CD14-positive monocyte (primary cell): ENCODE results near the gene NDUFA13. TPM values are rescaled to one million over a fixed set of nuclear protein-coding genes. Genes with fewer than 3 reads are reported as not detected.
A peak's percentile ranks its signal among the peaks of the same experiment; 100 is the strongest.

Experiments
- DNase-seq, 3 donors: peaks; one replicate each; pipeline ENCODE4 v3.0.0-alpha.2; 2011 to 2022
- H2AFZ ChIP-seq: 2 replicates; pipeline ENCODE4 v1.6.0; 2012; ENCODE audit warnings: mild to moderate bottlenecking, low read depth, low read length, inconsistent platforms; ENCODE audit not compliant: insufficient read depth, poor library complexity, severe bottlenecking
- H3K27ac ChIP-seq, 2 donors: 1 replicate in 1 of 2; 2 replicates in 1 of 2; pipeline ENCODE4 v1.5.1; 2012 to 2013; ENCODE audit warnings: low read length in 2 of 2, control low read depth in 1 of 2, inconsistent platforms in 1 of 2, low read depth in 1 of 2, mild to moderate bottlenecking in 1 of 2
- H3K27me3 ChIP-seq, 2 donors: one replicate each; pipeline versions ENCODE4 v1.6.0 to v1.6.1; 2011 to 2013; ENCODE audit warnings: low read length in 2 of 2; ENCODE audit not compliant: control insufficient read depth in 2 of 2, insufficient read depth in 2 of 2
- H3K36me3 ChIP-seq, 2 donors: replicated peaks in 1 of 2; 1 replicate in 1 of 2; 2 replicates in 1 of 2; pipeline versions ENCODE4 v1.5.1 to v1.6.1; 2012 to 2013; ENCODE audit warnings: low read length in 2 of 2, control low read depth in 1 of 2, inconsistent platforms in 1 of 2, mild to moderate bottlenecking in 1 of 2; ENCODE audit not compliant: insufficient read depth in 2 of 2, control insufficient read depth in 1 of 2
- H3K4me1 ChIP-seq, 2 donors: 1 replicate in 1 of 2; 2 replicates in 1 of 2; pipeline versions ENCODE4 v1.5.1 to v1.6.1; 2012 to 2013; ENCODE audit warnings: low read length in 2 of 2, control low read depth in 1 of 2, inconsistent platforms in 1 of 2, mild to moderate bottlenecking in 1 of 2, moderate library complexity in 1 of 2; ENCODE audit not compliant: insufficient read depth in 2 of 2, control insufficient read depth in 1 of 2
- H3K4me2 ChIP-seq: replicated peaks from 2 replicates; pipeline ENCODE3; 2012; ENCODE audit warnings: low read length, moderate library complexity, mild to moderate bottlenecking; ENCODE audit not compliant: poor library complexity, severe bottlenecking; ENCODE audit errors: extremely low read depth
- H3K4me3 ChIP-seq, 3 experiments: fragments of 200-600 bp in 1 of 3; sonication (generic) in 1 of 3; replicated peaks in 1 of 3; 1 replicate in 2 of 3; 2 replicates in 1 of 3; pipeline ENCODE4 v1.5.1; 2011 to 2013; ENCODE audit warnings: low read length in 3 of 3, mild to moderate bottlenecking in 3 of 3, control low read depth in 2 of 3, low read depth in 2 of 3, inconsistent platforms in 1 of 3, moderate library complexity in 1 of 3
- H3K79me2 ChIP-seq: 2 replicates; pipeline ENCODE4 v1.6.0; 2012; ENCODE audit warnings: mild to moderate bottlenecking, control low read depth, inconsistent platforms, low read length, moderate library complexity; ENCODE audit not compliant: insufficient read depth
- H3K9ac ChIP-seq: 2 replicates; pipeline ENCODE4 v1.6.0; 2017; ENCODE audit warnings: low read length, mild to moderate bottlenecking; ENCODE audit not compliant: insufficient read depth, poor library complexity, severe bottlenecking
- H3K9me3 ChIP-seq, 2 donors: replicated peaks in 1 of 2; 1 replicate in 1 of 2; 2 replicates in 1 of 2; pipeline versions ENCODE4 v1.5.1 to v1.6.1; 2012 to 2013; ENCODE audit warnings: low read length in 2 of 2, control low read depth in 1 of 2; ENCODE audit not compliant: control insufficient read depth in 1 of 2, insufficient read depth in 1 of 2
- H4K20me1 ChIP-seq: 2 replicates; pipeline ENCODE4 v1.6.0; 2012; ENCODE audit warnings: mild to moderate bottlenecking, low read length, control low read depth, moderate library complexity; ENCODE audit not compliant: insufficient read depth
- H3K27ac Mint-ChIP-seq, 7 donors: one replicate each; pipeline ENCODE4 v1.8.0; 2020; ENCODE audit warnings: mild to moderate bottlenecking in 7 of 7, mixed read lengths in 7 of 7, moderate library complexity in 6 of 7, inconsistent platforms in 2 of 7
- H3K27me3 Mint-ChIP-seq, 3 donors: one replicate each; pipeline ENCODE4 v1.8.0; 2021 to 2022; ENCODE audit warnings: low read depth in 3 of 3, mild to moderate bottlenecking in 3 of 3, mixed read lengths in 3 of 3, moderate library complexity in 3 of 3, inconsistent platforms in 1 of 3
- H3K36me3 Mint-ChIP-seq, 2 donors: one replicate each; pipeline ENCODE4 v1.8.0; 2020; ENCODE audit warnings: mixed read lengths in 2 of 2, inconsistent platforms in 1 of 2, mild to moderate bottlenecking in 1 of 2
- H3K4me1 Mint-ChIP-seq: one replicate; pipeline ENCODE4 v1.8.0; 2020; ENCODE audit warnings: mild to moderate bottlenecking, mixed read lengths
- H3K4me3 Mint-ChIP-seq, 2 donors: one replicate each; pipeline ENCODE4 v1.8.0; 2020; ENCODE audit warnings: mild to moderate bottlenecking in 2 of 2, mixed read lengths in 2 of 2, moderate library complexity in 1 of 2
- H3K9me3 Mint-ChIP-seq, 7 donors: one replicate each; pipeline ENCODE4 v1.8.0; 2020 to 2022; ENCODE audit warnings: mixed read lengths in 7 of 7, mild to moderate bottlenecking in 6 of 7, moderate library complexity in 6 of 7, inconsistent platforms in 2 of 7
- WGBS: methylation state at CpG from one replicate; pipeline ENCODE4 v1.1.5; 2013; ENCODE audit warnings: missing lambda C conversion rate; ENCODE audit not compliant: insufficient coverage; 5-methylcytosine and 5-hydroxymethylcytosine counted together
- intact Hi-C, 2 donors: fragments of 100-400 bp; cut with micrococcal nuclease; formaldehyde crosslinking; loops; one replicate each; pipeline versions ENCODE4 v1.15.0 to v1.15.1; 2023
- polyA plus RNA-seq, 3 donors: library from polyadenylated mRNA; depleted of rRNA in 1 of 3; unstranded in 2 of 3; stranded (reverse) in 1 of 3; fragments of 300-500 nt in 2 of 3; fragments of >200 nt in 1 of 3; fragmentation: Illumina TruSeq in 2 of 3; gene quantifications; 1 replicate in 2 of 3; 2 replicates in 1 of 3; pipeline ENCODE4 v1.2.3, GENCODE V29; 2012 to 2021
- TF ChIP-seq, protein P1 (sequence below): fragments of 200-600 bp; IDR thresholded peaks from one replicate; pipeline ENCODE4 v1.8.0; 2022; ENCODE audit warnings: antibody characterized with exemption, mild to moderate bottlenecking

NDUFA13 gene
- polyA plus RNA-seq, 3 donors = 86.7 to 433 (median 361) TPM

DNA sequence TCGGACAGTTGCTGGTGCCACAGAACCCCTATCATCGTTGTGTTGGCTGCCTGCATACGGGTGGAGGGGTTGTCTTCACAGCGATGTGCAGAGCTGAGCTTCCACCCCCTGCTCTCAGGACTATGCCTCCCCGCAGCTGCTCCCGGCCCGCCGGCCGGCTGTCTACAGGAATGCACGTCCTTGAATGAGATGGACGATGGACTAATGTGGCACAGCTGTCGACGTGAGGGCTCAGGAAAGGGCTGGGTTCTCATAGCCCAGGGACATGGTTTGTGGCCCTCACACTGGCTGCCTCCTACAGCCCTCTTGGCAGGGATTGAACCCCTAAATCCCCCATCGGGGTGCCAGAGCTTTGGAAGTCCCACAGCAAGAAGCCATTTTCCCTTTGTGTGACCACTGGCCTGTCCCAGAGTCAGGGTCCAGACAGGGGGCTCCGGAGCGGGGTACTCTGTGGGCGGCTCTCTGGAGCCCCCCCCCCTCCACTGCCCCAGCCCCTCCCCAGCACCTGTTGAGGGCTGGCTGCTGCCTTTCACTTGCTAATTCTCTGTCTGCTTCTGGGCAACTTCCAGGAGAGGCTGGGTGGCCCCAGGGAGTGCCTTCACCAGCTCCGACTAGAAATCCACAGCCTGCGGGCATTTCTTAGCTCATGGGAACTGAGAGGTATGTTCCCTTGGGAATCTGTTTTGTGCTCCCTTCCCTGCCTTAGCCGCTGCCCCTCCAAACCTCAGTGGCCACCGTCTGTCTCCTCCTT is 40.8 kb upstream of the NDUFA13 start:
- DNase-seq = peak in 1 of 3 donors; percentile 1

More for the DNA sequence above, 40.8 kb upstream of the NDUFA13 start:
- Mint-ChIP-seq H3K4me3 (no peak overlapping the region), H3K9me3 (peaks cover 0 to 3% (median 0%) of the 10 kb centered on the region in 7 donors), H3K4me1 (peaks cover 39% of the 10 kb centered on the region), H3K27ac (peak overlapping the region in 6 of 7 donors; percentile 5 to 83 (median 60)), H3K36me3 (peaks cover 44 to 48% of the 10 kb centered on the region in 2 donors), H3K27me3 (no peaks in the 10 kb centered on the region)
- Histone ChIP-seq H3K9me3 (no peaks in the 10 kb centered on the region), H3K36me3 (peaks cover 18 to 58% of the 10 kb centered on the region in 2 donors), H3K27ac (peak overlapping the region in 1 of 2 donors; percentile 70), H4K20me1 (peaks cover 57% of the 10 kb centered on the region), H3K9ac (no peak overlapping the region), H3K79me2 (peaks cover 91% of the 10 kb centered on the region), H2AFZ (no peak overlapping the region), H3K4me1 (peaks cover 16% of the 10 kb centered on the region in 2 donors), H3K27me3 (no peaks in the 10 kb centered on the region), H3K4me3 (no peak overlapping the region), H3K4me2 (no peak overlapping the region)
- TF ChIP-seq, protein P1, sequence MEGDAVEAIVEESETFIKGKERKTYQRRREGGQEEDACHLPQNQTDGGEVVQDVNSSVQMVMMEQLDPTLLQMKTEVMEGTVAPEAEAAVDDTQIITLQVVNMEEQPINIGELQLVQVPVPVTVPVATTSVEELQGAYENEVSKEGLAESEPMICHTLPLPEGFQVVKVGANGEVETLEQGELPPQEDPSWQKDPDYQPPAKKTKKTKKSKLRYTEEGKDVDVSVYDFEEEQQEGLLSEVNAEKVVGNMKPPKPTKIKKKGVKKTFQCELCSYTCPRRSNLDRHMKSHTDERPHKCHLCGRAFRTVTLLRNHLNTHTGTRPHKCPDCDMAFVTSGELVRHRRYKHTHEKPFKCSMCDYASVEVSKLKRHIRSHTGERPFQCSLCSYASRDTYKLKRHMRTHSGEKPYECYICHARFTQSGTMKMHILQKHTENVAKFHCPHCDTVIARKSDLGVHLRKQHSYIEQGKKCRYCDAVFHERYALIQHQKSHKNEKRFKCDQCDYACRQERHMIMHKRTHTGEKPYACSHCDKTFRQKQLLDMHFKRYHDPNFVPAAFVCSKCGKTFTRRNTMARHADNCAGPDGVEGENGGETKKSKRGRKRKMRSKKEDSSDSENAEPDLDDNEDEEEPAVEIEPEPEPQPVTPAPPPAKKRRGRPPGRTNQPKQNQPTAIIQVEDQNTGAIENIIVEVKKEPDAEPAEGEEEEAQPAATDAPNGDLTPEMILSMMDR = no peak
- intact Hi-C loops = loop anchor here in 1 of 2 donors (5.0 kb wide), 2 partner anchors 43 to 58 kb away; no protein-coding TSS in a partner anchor
- WGBS = 93% methylated on average over 20 of the region's 21 CpGs
